Loucy (cell line): ENCODE results near the gene IFNW1.
A peak's percentile ranks its signal among the peaks of the same experiment; 100 is the strongest.

Source experiments
- CTCF ChIP-seq: fragments of 200-600 bp; sonication (generic); conservative IDR thresholded peaks from 2 replicates; pipeline ENCODE4 v1.5.1; 2014; ENCODE audit warnings: mild to moderate bottlenecking, antibody characterized with exemption, low read length
- EZH2phosphoT487 ChIP-seq: fragments of 200-600 bp; IDR thresholded peaks from 2 replicates; pipeline ENCODE4 v1.6.1; 2018; ENCODE audit warnings: antibody characterized with exemption, mild to moderate bottlenecking, moderate library complexity, borderline replicate concordance

GRCh38 chr9:21110708-21111576, 30.7 kb downstream of the IFNW1 start:
- TF ChIP-seq EZH2phosphoT487 (no peak), CTCF (peak; percentile 97)
